ENCODE measurements around the gene CD37. TPM values are rescaled to one million over a fixed set of nuclear protein-coding genes. Genes with fewer than 3 reads are reported as not detected.

Gene CD37
- total RNA-seq, 1 experiment from 2014 or later: 0.76 TPM

- Histone ChIP-seq H3K27me3 (ENCODE audit: insufficient read depth, low read length) (no peaks in the 10 kb centered on the region), H3K36me3 (ENCODE audit: control insufficient read depth in 1 of 2, insufficient read depth in 2 of 2, low read length in 2 of 2) (no peaks in the 10 kb centered on the region), H3K9me3 (ENCODE audit: control insufficient read depth in 1 of 2, insufficient read depth in 1 of 2, low read depth in 1 of 2, low read length in 2 of 2) (no peaks in the 10 kb centered on the region), H3K4me2 (ENCODE audit: low read length) (no peak overlapping the region), H3K27ac (ENCODE audit: low read depth, low read length) (no peak overlapping the region), H3K79me2 (ENCODE audit: insufficient read depth, low read length) (no peaks in the 10 kb centered on the region), H3K4me3 (replicated peaks in 1 of 2; ENCODE audit: low read depth in 1 of 2, low read length in 2 of 2) (no peak overlapping the region), H3K9ac (ENCODE audit: low read length) (no peak overlapping the region), H4K20me1 (ENCODE audit: insufficient read depth) (no peaks in the 10 kb centered on the region), H2AFZ (ENCODE audit: low read depth, low read length, poor library complexity, severe bottlenecking) (no peak overlapping the region), H3K9me2 (ENCODE audit: insufficient read depth) (no peaks in the 10 kb centered on the region), H3K4me1 (ENCODE audit: control insufficient read depth in 1 of 2, insufficient read depth in 2 of 2, low read length in 2 of 2) (no peaks in the 10 kb centered on the region)
- DNase-seq (ENCODE audit: low read depth, low spot score) (no peak), ATAC-seq (no peak)
- no peak for TF ChIP-seq POLR2AphosphoS5 (IDR thresholded peaks at IDR 0.05; ENCODE audit: low read depth, low read length)
- RAD21 ChIA-PET (ENCODE audit: low non-redundant PET in 1 of 2, low total read pairs in 2 of 2, uncharacterized antibody in 2 of 2, unreplicated experiment in 2 of 2): no interaction called here
- no TSS peak for BruUV-seq (replicated peaks)
- intact Hi-C loops (cut with micrococcal nuclease): no loop called here
- CTCF ChIA-PET: no interaction called here
- POLR2A ChIA-PET: no interaction called here
Measured at GRCh38 chr19:49294401-49294800, 40.8 kb upstream of the CD37 start.

DNA sequence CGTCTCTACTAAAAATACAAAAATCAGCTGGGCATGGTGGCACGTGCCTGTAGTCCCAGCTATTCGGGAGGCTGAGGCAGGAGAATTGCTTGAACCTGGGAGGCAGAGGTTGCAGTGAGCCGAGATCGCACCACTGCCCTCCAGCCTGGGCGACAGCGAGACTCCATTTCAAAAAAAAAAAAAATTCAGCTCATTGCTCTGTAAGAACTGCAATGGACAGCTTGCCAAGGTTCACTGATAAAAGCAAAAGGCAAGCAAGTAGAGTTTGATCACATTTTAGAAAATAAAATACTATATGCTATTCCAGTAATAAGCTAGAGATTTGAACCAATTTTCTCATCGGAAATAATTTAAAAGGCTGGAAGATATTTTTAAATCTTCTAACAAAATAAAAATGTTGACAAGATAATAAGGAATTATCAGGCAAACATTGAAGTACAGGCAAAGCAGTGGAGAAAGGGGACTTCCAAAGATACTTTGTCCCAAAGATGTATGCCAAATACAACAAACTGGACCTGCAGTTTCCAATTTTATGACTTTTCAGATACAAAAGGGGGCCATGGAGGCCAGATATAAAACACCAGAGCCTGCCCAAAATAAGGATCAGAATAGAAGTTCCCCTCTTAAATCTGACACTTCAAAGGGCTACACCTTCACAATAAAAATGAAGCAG, 39.9 kb upstream of the CD37 start:
- no peaks in the 10 kb centered on the region for H3K27me3 ChIP-seq (ENCODE audit: insufficient read depth, low read length)
- ChIA-PET RAD21 (ENCODE audit: low non-redundant PET in 1 of 2, low total read pairs in 2 of 2, uncharacterized antibody in 2 of 2, unreplicated experiment in 2 of 2) (no interaction called here), CTCF (no interaction called here)

More for the DNA sequence above, 39.9 kb upstream of the CD37 start:
- ATAC-seq: no peak
- TF ChIP-seq EGR1 (IDR thresholded peaks at IDR 0.05; ENCODE audit: low read depth) (no peak), CEBPB (IDR thresholded peaks at IDR 0.05; ENCODE audit: low read depth) (no peak), CTCF (IDR thresholded peaks at IDR 0.05 in 2 of 3, conservative IDR thresholded peaks at IDR 0.05 in 1 of 3; ENCODE audit: borderline replicate concordance in 1 of 3, insufficient read depth in 1 of 3, low read depth in 2 of 3, low read length in 2 of 3) (no peak), EZH2phosphoT487 (IDR thresholded peaks at IDR 0.05; ENCODE audit: borderline replicate concordance) (no peak), FOSL1 (IDR thresholded peaks at IDR 0.05; ENCODE audit: low read depth) (no peak), POLR2AphosphoS5 (IDR thresholded peaks at IDR 0.05; ENCODE audit: low read depth, low read length) (no peak), ELF1 (IDR thresholded peaks at IDR 0.05; ENCODE audit: borderline replicate concordance, low read depth) (no peak), YY1 (IDR thresholded peaks at IDR 0.05; ENCODE audit: extremely low read depth, insufficient replicate concordance, low read depth, low read length) (no peak), ZFX (IDR thresholded peaks at IDR 0.05) (no peak), POLR2A (IDR thresholded peaks at IDR 0.05; ENCODE audit: borderline replicate concordance, extremely low read depth, insufficient read depth, insufficient read length) (no peak)
- TF ChIP-seq, protein P1, sequence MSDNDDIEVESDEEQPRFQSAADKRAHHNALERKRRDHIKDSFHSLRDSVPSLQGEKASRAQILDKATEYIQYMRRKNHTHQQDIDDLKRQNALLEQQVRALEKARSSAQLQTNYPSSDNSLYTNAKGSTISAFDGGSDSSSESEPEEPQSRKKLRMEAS (IDR thresholded peaks at IDR 0.05): no peak
- TF ChIP-seq, protein P2, sequence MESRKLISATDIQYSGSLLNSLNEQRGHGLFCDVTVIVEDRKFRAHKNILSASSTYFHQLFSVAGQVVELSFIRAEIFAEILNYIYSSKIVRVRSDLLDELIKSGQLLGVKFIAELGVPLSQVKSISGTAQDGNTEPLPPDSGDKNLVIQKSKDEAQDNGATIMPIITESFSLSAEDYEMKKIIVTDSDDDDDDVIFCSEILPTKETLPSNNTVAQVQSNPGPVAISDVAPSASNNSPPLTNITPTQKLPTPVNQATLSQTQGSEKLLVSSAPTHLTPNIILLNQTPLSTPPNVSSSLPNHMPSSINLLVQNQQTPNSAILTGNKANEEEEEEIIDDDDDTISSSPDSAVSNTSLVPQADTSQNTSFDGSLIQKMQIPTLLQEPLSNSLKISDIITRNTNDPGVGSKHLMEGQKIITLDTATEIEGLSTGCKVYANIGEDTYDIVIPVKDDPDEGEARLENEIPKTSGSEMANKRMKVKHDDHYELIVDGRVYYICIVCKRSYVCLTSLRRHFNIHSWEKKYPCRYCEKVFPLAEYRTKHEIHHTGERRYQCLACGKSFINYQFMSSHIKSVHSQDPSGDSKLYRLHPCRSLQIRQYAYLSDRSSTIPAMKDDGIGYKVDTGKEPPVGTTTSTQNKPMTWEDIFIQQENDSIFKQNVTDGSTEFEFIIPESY (IDR thresholded peaks at IDR 0.05; ENCODE audit: extremely low read depth, insufficient replicate concordance, low read length): no peak
- Histone ChIP-seq H3K79me2 (ENCODE audit: insufficient read depth, low read length) (no peaks in the 10 kb centered on the region), H3K4me2 (ENCODE audit: low read length) (no peak overlapping the region), H3K4me3 (replicated peaks in 1 of 2; ENCODE audit: low read depth in 1 of 2, low read length in 2 of 2) (no peak overlapping the region), H2AFZ (ENCODE audit: low read depth, low read length, poor library complexity, severe bottlenecking) (no peak overlapping the region), H3K36me3 (ENCODE audit: control insufficient read depth in 1 of 2, insufficient read depth in 2 of 2, low read length in 2 of 2) (no peaks in the 10 kb centered on the region), H3K9ac (ENCODE audit: low read length) (no peak overlapping the region), H3K9me3 (ENCODE audit: control insufficient read depth in 1 of 2, insufficient read depth in 1 of 2, low read depth in 1 of 2, low read length in 2 of 2) (no peaks in the 10 kb centered on the region), H4K20me1 (ENCODE audit: insufficient read depth) (no peaks in the 10 kb centered on the region), H3K27ac (ENCODE audit: low read depth, low read length) (no peak overlapping the region), H3K4me1 (ENCODE audit: control insufficient read depth in 1 of 2, insufficient read depth in 2 of 2, low read length in 2 of 2) (no peaks in the 10 kb centered on the region), H3K9me2 (ENCODE audit: insufficient read depth) (no peaks in the 10 kb centered on the region)
- POLR2A ChIA-PET: no interaction called here
- intact Hi-C loops (cut with micrococcal nuclease): no loop called here
- DNase-seq (ENCODE audit: low read depth, low spot score): no peak
- BruUV-seq (replicated peaks): no TSS peak
